ENCODE data around the gene RTN4R. TPM values are rescaled to one million over a fixed set of nuclear protein-coding genes. Genes with fewer than 3 reads are reported as not detected.

Gene RTN4R
- total and polyA plus RNA-seq, 3 donors from 2014 or later: 2.1 to 6.1 (median 5.1) TPM

DNA sequence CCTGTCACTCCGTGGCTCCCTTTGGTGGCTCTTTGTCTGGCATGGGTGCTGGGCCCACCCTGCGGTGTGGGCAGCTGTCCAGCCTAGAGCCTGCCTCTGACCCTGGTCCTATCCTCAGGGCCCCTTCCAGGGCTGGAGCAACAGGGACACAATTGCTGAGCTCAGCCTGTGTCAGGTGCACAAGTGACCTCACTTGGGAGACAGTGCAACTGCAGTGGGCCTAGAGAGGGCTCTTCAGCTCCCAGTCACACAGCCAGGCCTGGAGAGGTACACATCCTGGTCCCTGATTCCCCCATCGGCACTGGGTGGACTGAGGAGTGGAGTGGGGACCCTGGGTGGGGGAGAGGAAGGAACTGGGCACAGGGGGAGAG is 43.9 kb downstream of the RTN4R start:
- TF ChIP-seq, protein P1, sequence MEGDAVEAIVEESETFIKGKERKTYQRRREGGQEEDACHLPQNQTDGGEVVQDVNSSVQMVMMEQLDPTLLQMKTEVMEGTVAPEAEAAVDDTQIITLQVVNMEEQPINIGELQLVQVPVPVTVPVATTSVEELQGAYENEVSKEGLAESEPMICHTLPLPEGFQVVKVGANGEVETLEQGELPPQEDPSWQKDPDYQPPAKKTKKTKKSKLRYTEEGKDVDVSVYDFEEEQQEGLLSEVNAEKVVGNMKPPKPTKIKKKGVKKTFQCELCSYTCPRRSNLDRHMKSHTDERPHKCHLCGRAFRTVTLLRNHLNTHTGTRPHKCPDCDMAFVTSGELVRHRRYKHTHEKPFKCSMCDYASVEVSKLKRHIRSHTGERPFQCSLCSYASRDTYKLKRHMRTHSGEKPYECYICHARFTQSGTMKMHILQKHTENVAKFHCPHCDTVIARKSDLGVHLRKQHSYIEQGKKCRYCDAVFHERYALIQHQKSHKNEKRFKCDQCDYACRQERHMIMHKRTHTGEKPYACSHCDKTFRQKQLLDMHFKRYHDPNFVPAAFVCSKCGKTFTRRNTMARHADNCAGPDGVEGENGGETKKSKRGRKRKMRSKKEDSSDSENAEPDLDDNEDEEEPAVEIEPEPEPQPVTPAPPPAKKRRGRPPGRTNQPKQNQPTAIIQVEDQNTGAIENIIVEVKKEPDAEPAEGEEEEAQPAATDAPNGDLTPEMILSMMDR (IDR thresholded peaks at IDR 0.05): no peak
- TF ChIP-seq POLR2A (IDR thresholded peaks at IDR 0.05): no peak
- WGBS, 2 donors: 89 to 90% methylated on average over 2 to 3 of the region's 3 CpGs
- Histone ChIP-seq H3K36me3 (ENCODE audit: low read depth, missing control alignments) (no peaks in the 10 kb centered on the region), H3K4me1 (no peaks in the 10 kb centered on the region), H3K27me3 (no peaks in the 10 kb centered on the region), H3K27ac (no peak overlapping the region), H3K9me3 (no peaks in the 10 kb centered on the region), H3K4me3 (no peak overlapping the region)
- DNase-seq: no peak
- intact Hi-C loops (cut with DNase I; ENCODE audit: low total_unique reads): no loop called here

GRCh38 chr22:20223421-20224255 is 44.5 kb downstream of the RTN4R start:
- no peak for DNase-seq
- no peak overlapping the region for H3K27ac ChIP-seq
- 74 to 95% methylated on average over 5 to 29 of the region's 29 CpGs for WGBS, 2 donors
- H3K9me3 ChIP-seq: no peaks in the 10 kb centered on the region
- TF ChIP-seq POLR2A (IDR thresholded peaks at IDR 0.05): no peak
- TF ChIP-seq, protein P1 (IDR thresholded peaks at IDR 0.05): no peak
- no peaks in the 10 kb centered on the region for H3K27me3 ChIP-seq
- intact Hi-C loops (cut with DNase I; ENCODE audit: low total_unique reads): no loop called here
- H3K36me3 ChIP-seq (ENCODE audit: low read depth, missing control alignments): no peaks in the 10 kb centered on the region
- no peaks in the 10 kb centered on the region for H3K4me1 ChIP-seq
- H3K4me3 ChIP-seq: no peak overlapping the region

DNA sequence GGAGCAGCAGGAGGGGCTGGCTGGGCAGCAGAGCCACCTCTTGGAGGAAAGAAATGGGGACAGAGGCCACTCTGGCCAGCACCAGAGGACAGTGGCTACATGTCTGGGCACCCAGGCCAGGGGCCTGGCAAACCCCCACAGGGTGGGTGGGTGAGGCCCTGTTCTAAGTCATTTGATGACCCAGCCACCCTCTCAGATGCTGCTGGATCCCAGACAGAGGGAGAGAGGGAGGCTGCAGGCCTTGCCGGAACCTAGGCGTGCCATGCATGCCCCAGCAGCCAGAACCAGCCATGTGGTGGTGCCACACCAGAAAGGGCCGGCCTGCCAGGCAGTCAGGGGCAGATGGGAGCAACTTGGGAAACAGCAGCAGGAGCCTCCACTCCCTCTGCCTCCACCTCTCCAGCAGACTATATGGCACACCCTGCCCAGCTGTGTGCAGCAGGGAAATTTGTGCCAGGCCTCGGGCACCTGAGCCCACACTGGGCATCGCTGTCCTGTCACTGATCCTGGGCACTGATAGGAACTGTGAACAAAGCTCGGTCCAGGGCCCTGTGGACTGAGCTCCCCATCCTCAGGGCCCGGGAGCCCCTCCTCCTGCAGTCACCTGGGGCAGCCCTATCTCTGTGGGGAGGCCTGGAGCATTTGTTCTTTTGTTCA is 45.2 kb downstream of the RTN4R start:
- Histone ChIP-seq H3K27me3 (no peaks in the 10 kb centered on the region), H3K9me3 (no peaks in the 10 kb centered on the region), H3K4me3 (no peak overlapping the region), H3K36me3 (ENCODE audit: low read depth, missing control alignments) (no peaks in the 10 kb centered on the region), H3K4me1 (no peaks in the 10 kb centered on the region), H3K27ac (no peak overlapping the region)
- no peak for DNase-seq
- no peak for TF ChIP-seq POLR2A (IDR thresholded peaks at IDR 0.05)
- TF ChIP-seq, protein P1 (IDR thresholded peaks at IDR 0.05): no peak
- 92% methylated on average over 7 of the region's 7 CpGs; no CpG with 5 or more reads in 1 of the 2 donors for WGBS, 2 donors
- intact Hi-C loops (cut with DNase I; ENCODE audit: low total_unique reads): no loop called here

DNA sequence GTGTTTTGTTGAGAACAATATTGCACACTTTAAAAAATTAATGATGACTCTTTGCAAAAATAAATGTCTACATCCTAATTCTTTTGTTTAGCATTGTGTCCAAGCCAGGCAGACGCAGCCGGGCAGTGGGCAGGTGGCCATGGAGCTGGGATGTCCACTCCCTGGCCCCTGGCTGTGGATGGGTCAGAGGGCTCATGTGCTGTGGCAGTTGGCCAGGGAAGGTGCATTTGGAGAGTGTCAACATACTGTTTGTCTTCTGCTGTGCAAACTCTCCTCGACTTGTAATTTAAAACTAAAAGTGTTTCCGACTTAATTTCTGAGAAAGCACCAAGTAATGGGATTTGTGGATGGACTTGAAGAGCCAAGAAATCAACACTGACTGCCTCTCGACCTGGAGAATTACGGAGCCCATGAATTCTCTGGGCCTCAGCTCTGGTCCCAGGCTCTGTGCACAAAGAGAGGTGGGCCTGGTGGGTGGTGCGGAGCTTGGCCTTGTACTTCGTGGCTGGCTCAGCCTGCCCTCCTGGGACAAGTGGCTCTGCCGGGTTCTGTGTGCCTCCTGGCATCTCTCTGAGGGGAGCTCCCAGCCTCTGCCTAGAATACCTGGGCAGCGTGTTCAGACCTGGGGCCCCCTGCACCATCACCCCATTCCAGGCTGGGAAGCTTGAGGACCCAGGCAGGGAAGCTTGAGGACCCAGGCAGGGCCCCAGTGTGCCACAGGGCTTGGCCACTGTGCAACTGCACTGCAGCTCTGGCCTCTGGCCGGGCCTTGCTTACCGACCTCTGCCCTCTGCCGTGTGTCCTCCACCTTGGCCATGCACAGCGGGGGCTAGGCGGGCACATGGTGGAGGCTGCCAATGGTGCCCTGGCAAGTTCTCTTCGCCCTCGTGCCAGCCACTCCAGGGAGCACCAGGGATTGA is 46.4 kb downstream of the RTN4R start:
- Histone ChIP-seq H3K4me3 (no peak overlapping the region), H3K27ac (no peak overlapping the region), H3K4me1 (no peaks in the 10 kb centered on the region), H3K36me3 (ENCODE audit: low read depth, missing control alignments) (no peaks in the 10 kb centered on the region), H3K27me3 (no peaks in the 10 kb centered on the region), H3K9me3 (no peaks in the 10 kb centered on the region)
- DNase-seq: no peak
- intact Hi-C loops (cut with DNase I; ENCODE audit: low total_unique reads): no loop called here
- TF ChIP-seq, protein P1 (IDR thresholded peaks at IDR 0.05): no peak
- no peak for TF ChIP-seq POLR2A (IDR thresholded peaks at IDR 0.05)
- WGBS, 2 donors: 65 to 78% methylated on average over 14 to 17 of the region's 17 CpGs

Measured in testis (tissue), 3 donors.